ENCODE data around the gene DACH1.

- no peak for TF ChIP-seq CTCF (IDR thresholded peaks at IDR 0.05)
- no peak for TF ChIP-seq POLR2A (IDR thresholded peaks at IDR 0.05)
Observed at GRCh38 chr13:71540098-71540497, 326.9 kb downstream of the DACH1 start.
